GM23248 (cell line): ENCODE results near the gene GAB4.

ENCODE experiments used
- EZH2 ChIP-seq: fragments of 200-600 bp; sonication (generic); IDR thresholded peaks from 2 replicates; pipeline ENCODE4 v1.6.1; 2018; ENCODE audit warnings: antibody characterized with exemption, mild to moderate bottlenecking; ENCODE audit not compliant: insufficient read depth, poor library complexity, severe bottlenecking
- EZH2phosphoT487 ChIP-seq: fragments of 200-600 bp; sonication (generic); IDR thresholded peaks from 2 replicates; pipeline ENCODE4 v1.6.1; 2018; ENCODE audit warnings: antibody characterized with exemption, moderate library complexity, mild to moderate bottlenecking, low read depth; ENCODE audit not compliant: insufficient read depth

DNA sequence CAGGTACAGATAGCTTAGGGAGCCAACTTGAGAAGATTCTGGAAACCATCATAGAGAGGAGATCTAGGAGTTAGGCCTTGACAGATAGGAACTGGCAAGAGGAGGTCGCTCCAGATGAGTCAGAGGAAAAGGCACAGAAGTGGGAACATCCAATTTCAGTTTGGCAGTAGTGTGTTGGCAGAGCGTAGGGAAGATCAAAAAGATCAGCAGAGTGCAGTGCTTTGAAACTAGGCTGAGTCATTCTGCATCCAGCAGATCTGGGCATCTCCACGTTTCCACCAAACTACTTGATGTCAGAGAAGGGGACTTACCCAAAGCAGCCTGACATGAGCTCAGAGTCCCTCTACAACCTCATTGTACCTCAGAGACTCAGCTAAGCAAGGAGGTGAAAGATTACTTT lies 58.5 kb downstream of the GAB4 start:
- TF ChIP-seq EZH2 (no peak), EZH2phosphoT487 (no peak)
